Measurements from ENCODE around the gene ARHGAP19.
A peak's percentile ranks its signal among the peaks of the same experiment; 100 is the strongest.
"Not testable (repeated sequence)": the region's sequence is repeated elsewhere in the genome, so short reads cannot be mapped to it uniquely, and the experiment has no call there.

Gene ARHGAP19

DNA sequence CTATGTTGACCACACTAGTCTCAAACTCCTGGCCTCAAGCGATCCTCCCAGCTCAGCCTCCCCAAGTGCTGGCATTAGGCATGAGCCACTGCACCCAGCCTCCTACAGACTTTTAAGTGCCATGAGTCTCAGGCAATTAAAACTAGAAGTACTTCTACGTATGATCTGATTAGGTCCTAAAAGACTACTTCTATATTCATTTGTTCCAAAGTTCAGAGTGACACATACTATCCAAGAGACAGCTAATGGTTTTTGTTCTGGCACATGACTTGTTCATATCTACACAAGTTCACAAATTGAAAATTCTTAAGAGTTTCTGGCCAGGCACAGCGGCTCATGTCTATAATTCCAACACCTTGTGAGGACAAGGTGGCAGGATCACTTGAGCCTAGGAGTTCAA, 11.7 kb downstream of the ARHGAP19 start:
- no peak for TF ChIP-seq GATA1 (IDR thresholded peaks at IDR 0.05; ENCODE audit: low read depth, low read length)
- TF ChIP-seq POLR2A (IDR thresholded peaks at IDR 0.05; ENCODE audit: low read length), result no peak
- DNase-seq, result no peak

DNA sequence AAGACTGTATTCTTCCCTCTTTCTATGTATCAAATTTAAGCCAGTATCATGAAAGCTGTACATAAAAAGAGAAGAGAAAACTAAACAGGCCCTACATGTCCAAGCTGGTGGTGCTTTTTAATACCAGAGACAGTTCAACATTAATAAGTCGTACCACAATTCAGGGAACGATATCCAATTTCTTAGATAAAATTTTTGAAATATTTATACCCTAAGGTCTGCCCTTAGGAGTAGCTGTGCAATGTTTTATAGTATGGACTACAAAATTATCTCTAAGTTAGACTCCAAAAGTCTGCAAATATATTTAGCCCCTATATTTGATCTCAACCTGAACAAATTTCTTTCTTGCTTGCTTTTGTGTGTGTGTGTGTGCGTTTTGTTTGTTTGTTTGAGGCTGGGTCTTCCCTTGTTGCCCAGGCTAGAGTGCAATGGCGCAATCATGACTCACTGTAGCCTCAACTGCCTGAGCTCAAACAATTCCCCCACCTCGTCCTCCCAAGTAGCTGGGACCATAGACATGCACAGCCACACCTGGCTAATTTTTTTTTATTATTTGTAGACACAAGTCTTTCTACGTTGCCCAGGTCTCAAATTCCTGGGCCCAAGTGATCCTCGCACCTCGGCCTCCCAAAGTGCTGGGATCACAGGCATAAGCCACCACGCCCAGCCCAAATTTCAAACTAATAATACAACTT, 13.2 kb downstream of the ARHGAP19 start:
- no peak for DNase-seq
- TF ChIP-seq GATA1 (IDR thresholded peaks at IDR 0.05; ENCODE audit: low read depth, low read length), result no peak
- TF ChIP-seq POLR2A (IDR thresholded peaks at IDR 0.05; ENCODE audit: low read length), result no peak

GRCh38 chr10:97278491-97278989, 13.9 kb downstream of the ARHGAP19 start:
- TF ChIP-seq GATA1 (IDR thresholded peaks at IDR 0.05; ENCODE audit: low read depth, low read length) (no peak), POLR2A (IDR thresholded peaks at IDR 0.05; ENCODE audit: low read length) (no peak)
- peak; percentile 66 to 74 for DNase-seq

DNA sequence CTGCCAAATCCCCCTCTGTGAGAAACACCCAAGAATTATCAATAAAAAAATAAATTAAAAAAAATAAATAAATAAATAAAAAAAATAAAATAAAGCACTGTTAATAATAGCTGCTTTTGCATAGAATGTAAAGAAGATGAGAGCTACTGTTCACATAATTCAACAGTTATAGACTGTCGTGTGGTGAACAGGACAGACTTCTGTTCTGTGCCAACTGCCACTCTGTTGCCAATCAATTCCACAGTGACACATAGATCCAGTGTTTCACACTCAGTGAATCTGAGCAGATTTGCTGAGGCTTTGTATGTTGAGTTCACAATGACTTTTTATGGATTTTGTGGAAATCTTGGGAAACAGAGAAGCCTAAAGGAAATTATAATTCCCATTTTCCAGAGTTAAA, 14.9 kb downstream of the ARHGAP19 start:
- TF ChIP-seq GATA1 (IDR thresholded peaks at IDR 0.05; ENCODE audit: low read depth, low read length) (no peak), POLR2A (IDR thresholded peaks at IDR 0.05; ENCODE audit: low read length) (no peak)
- no peak for DNase-seq

- DNase-seq, result no peak
- TF ChIP-seq GATA1 (IDR thresholded peaks at IDR 0.05; ENCODE audit: low read depth, low read length) (no peak), POLR2A (IDR thresholded peaks at IDR 0.05; ENCODE audit: low read length) (no peak)
These were observed 17.6 kb downstream of the ARHGAP19 start for GRCh38 chr10:97274828-97275227.

DNA sequence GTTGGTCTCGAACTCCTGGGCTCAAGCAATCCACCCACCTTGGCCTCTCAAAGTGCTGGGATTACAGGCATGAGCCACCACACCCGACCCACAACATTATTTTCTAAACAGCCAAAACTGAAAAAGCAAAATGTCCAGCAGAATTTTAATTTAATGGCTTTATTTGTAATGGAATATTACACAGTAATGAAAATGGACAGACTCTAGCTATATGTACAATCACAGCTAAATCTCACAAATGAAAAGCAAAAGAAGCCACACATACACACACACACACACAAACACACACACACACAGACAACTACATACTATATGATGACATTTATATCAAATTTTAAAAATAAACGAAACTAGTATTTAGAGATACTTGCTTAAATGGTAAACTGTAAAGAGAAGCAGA, 18.7 kb downstream of the ARHGAP19 start:
- TF ChIP-seq POLR2A (IDR thresholded peaks at IDR 0.05; ENCODE audit: low read length) (no peak), GATA1 (IDR thresholded peaks at IDR 0.05; ENCODE audit: low read depth, low read length) (no peak)
- DNase-seq, result no peak

DNA sequence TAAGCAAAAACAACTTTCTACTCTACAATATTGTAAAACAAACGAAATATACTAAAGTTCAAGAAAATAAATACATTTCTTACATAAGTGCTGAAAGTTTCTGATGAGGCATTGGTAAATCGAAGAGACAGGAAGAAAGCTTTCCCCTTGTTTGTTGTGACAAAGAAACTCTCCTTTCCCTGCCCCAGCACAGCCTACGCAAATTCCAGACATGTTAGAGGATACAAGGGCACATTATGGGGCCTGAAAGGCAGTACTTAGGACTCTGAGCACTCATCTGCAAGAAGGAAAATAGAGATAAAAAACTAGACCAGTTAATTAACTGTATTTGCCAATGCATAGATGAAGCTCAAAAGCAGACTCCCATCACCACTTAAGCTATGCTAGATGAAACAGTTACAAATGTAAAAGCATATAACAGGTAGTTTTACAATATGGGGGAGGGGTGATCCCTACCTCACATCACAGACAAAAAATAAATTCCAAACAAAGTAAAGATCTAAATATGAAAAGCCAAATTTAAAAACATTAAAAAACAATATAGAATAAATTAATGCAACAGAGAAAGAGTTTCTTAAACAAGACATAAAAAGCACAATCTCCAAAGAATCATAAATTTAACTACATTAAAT, 21.8 kb downstream of the ARHGAP19 start:
- no peak for DNase-seq
- no peak for TF ChIP-seq GATA1 (IDR thresholded peaks at IDR 0.05; ENCODE audit: low read depth, low read length)
- TF ChIP-seq POLR2A (IDR thresholded peaks at IDR 0.05; ENCODE audit: low read length), result no peak

- TF ChIP-seq POLR2A (IDR thresholded peaks at IDR 0.05; ENCODE audit: low read length), result no peak
- TF ChIP-seq GATA1 (IDR thresholded peaks at IDR 0.05; ENCODE audit: low read depth, low read length), result no peak
These were observed 24.8 kb downstream of the ARHGAP19 start for GRCh38 chr10:97267671-97268070.

GRCh38 chr10:97265095-97265494, 27.3 kb downstream of the ARHGAP19 start:
- DNase-seq, result not testable (repeated sequence)

More at GRCh38 chr10:97267671-97268070, 24.8 kb downstream of the ARHGAP19 start:
- no peak for DNase-seq

DNA sequence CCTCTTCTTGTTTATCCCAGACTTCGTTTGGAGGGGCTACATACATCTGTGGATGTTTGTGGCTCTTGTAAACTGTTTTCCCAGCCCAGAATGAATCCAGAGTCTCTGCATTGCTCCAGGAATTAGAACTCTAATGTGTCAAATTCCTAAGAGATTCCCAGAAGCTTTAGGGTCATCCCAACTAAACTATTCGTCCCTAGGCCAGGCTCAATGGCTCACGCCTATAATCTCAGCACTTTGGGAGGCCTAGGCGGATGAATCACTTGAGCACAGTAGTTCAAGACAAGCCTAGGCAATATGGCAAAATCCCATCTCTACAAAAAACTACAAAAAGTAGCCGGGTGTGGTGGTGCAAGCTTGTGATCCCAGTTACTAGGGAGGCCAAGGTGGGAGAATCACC, 28.5 kb downstream of the ARHGAP19 start:
- DNase-seq, result no peak
- no peak for TF ChIP-seq POLR2A (IDR thresholded peaks at IDR 0.05; ENCODE audit: low read length)
- TF ChIP-seq GATA1 (IDR thresholded peaks at IDR 0.05; ENCODE audit: low read depth, low read length), result no peak

GRCh38 chr10:97261656-97262055, 30.8 kb downstream of the ARHGAP19 start:
- no peak for TF ChIP-seq GATA1 (IDR thresholded peaks at IDR 0.05; ENCODE audit: low read depth, low read length)
- TF ChIP-seq POLR2A (IDR thresholded peaks at IDR 0.05; ENCODE audit: low read length), result no peak
- DNase-seq, result no peak

DNA sequence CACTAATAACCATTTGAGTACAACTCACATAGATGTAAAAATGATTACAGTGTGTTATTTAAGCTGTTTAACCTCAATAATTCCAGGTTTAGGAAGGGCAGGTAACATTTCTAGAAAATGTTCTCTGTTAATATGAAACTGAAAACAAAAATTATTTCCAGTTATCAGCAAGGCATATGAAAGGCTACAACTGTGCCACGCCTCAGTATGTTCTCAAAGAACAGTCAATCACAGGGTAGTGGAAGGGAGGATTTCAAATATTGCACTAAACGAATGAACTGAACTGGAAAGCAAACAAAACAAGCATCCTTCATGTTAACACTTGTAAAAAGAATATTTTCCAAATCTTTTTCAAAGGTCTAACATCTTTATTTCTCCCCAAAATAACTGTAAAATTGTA, 31.3 kb downstream of the ARHGAP19 start:
- DNase-seq, result no peak
- TF ChIP-seq POLR2A (IDR thresholded peaks at IDR 0.05; ENCODE audit: low read length), result no peak
- TF ChIP-seq GATA1 (IDR thresholded peaks at IDR 0.05; ENCODE audit: low read depth, low read length), result no peak

DNA sequence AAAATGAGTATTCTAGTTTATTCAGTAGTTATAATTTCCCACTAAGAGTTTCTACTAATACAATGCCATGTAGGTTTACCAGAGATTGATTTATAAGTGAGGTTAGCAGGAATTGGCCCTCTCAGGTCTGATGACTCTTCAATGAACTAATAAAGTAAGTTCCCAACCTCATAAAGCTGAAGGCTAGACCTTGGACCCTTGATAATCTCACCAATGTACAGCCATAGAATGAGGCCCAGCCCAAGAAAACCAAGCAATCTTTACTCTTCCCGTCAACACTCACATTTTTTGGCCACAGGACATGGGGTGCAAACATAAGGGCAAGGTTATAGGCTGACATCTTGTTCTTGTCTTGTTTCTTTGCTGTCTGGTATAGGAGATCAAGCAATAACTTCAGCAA, 33.3 kb downstream of the ARHGAP19 start:
- TF ChIP-seq POLR2A (IDR thresholded peaks at IDR 0.05; ENCODE audit: low read length), result no peak
- no peak for TF ChIP-seq GATA1 (IDR thresholded peaks at IDR 0.05; ENCODE audit: low read depth, low read length)
- no peak for DNase-seq

DNA sequence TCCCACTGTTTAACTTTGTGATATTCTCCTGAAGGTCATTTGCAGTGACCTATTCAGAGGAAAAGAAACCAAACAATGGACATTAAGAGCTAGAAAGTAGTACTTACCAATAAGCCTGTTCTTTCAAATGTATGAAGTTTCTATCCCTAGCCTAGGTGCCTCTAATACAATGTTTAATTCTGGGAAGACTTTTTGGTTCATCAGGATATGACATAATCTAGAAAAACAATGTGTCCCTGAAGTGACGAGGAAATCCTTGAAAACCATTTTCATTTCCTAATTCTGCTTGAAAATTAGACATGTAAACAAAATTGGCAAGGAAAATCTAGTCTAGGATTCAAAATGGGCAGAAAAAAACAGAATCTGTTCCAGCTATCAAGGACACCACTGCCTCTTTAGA, 36.1 kb downstream of the ARHGAP19 start:
- no peak for TF ChIP-seq POLR2A (IDR thresholded peaks at IDR 0.05; ENCODE audit: low read length)
- no peak for TF ChIP-seq GATA1 (IDR thresholded peaks at IDR 0.05; ENCODE audit: low read depth, low read length)
- DNase-seq, result no peak
